DMS114 treated with DMSO at 0.1 percent for 48 hours (cell line): ENCODE measurements around the gene NUDCD3.
"Not testable (repeated sequence)": the region's sequence is repeated elsewhere in the genome, so short reads cannot be mapped to it uniquely, and the experiment has no call there.

Source experiments
- DNase-seq: peaks from one replicate; lab custom pipeline; 2025; ENCODE audit not compliant: unreplicated experiment; lab: John Stamatoyannopoulos, UW

The NUDCD3 gene

DNA sequence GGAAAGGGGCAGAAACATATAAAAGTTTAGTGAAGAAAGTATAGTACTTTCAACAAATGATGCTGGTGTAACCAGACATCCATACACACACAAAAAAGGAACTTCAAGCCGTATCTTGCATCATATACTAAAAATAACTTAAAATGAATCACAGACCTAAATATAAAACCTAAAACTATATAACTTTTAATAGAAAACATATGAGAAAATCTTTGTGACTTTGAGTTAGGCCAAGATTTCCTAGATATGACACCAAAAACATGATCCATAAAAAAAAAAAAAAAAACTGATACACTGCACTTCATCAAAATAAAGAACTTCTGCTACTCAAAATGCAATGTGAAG lies 40.9 kb downstream of the NUDCD3 start:
- no peak for DNase-seq

DNA sequence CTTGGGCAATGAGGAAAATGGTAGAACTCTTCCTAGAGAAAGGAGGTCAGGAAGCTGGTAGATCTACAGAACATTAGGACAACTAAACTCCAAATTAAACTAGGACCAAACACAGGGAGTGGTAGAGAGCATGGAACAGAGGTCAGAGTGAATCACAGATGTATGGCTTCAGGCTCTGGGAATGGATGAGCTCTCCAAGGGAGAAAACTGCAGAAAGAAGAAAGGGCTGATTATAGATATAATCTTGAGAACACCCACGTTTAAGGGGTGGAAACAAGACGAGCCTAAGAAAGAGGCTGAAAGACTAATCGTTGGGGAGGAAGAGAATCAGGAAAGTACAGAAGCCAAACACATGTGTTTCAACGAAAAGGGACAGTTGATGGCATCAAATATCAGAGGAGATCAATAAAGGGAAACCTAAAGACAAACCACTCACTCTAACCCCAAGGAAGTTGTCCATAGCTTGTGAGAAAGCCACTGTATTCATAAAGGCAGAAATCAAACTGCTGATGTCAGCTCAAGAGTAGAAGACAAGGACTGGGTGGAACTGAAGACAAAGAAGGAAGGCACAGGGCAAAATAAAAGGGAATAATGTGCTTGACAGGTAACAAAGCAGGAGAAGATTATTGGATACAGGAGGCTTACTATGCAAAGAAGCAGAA lies 41.4 kb downstream of the NUDCD3 start:
- DNase-seq = no peak

DNA sequence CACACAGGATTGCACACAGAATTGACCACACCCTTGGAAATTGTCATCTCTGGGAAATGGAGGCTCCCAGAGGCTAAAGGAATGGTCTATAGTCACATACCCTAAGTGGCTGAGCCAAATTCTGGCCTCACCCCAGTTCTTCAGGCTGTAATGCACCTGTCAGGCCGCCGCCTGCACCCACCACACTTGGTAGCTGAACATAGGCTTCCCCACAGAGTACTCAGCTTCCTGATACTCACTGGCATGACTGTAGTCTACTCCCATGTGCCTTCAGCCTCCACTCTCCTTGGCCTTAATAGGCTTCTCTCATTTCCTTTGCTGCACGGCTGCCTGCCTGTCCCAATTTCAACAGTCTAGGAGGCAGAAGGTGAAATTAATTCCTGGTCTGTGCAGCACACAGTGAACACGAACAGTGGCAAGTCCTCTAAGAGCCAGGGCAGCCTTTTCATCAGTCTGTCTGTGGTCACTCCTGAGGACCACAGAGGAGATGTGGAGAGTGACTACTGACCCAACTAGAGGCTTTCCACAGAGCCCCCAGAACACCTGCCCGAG lies 42.5 kb downstream of the NUDCD3 start:
- DNase-seq = no peak

DNA sequence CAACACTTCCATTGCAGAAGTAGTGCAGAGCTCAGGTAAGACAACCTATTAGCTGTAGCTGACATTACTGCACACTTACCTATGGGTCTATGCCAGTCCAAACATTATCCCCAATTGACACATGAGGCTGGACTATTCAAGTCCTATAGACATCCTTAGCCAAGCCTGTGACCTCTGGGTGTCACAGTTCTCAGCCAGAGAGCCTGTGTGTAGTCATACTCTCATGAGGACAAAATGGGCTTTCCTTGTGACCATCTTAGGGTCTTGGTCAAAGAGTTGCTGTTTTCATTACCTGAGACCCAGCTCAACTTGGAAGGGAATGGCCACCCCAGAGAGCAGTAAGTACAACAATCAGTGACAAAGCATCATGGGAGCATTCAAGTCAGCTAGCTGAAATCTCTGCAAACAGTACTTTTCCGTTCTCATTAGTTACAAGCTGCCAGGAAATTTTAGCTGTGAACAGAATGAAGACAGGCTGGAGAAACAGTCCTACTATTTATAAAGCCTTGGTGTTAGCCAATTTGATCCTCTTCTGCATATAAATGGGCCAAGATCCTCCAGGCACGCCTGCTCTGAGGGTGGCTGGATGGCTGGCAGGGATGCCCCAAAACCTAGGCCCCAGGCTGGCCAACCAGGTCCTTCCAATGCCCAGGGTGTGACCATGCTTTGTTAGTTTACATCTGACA lies 44.3 kb downstream of the NUDCD3 start:
- DNase-seq = no peak

DNA sequence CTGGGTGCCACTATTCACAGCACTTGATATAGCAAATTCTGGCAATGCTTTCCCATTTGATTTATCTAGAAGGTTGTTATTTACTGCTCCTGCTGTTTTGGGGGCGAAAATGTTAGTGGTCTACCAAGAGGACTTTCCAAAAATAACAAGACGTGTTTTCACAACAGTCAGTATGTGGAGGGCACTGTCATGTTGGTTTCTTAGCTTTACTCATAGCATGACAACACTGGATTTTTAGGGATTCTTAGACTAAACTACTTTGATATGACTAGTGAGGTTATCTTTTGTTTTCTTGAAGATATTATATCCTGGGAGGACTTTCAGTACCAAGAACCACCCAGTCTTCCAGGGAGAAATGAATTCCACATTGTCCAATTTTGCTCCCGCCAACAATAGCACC lies 49.4 kb downstream of the NUDCD3 start:
- no peak for DNase-seq

DNA sequence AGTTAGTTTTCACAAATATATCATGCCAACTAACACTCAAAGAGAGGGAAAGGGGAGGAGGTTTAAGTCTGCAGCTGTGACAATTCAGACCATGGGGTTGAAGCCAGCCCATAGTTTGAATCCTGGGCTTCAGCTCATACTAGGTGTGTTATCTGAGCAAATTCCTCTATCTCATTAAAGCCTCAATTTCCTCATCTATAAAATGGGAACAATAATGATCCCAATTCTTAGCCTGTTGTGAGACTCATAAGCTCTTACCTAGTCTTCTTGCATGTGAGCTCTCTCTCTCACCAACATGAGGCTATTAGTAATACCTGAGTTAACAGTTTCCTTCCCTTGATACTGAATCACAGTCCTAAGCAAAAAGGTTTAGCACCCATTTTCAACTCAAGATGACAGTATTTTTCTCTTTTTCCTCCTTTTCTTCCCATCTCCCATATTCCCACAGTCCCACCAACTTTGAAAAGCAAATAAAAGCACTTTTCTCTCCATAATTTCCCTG lies 49.8 kb downstream of the NUDCD3 start:
- no peak for DNase-seq

DNA sequence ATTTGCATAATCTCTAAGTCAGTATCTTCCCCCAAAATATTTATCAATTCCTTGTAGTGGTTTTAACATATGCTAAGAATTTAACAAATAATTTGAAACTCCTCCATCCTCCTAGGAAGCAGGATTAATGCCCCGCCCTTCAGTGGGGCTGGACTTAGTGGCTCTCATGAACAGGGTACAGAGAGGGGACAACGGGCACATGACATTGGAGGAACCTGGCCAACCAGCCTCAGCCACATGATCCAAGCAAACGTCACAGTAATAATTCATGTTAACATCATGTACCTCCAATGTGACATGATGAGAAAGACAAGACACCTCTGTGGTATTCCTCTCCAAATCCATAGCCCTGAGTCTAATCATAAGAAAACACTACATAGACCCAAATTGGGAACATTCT lies 50.5 kb downstream of the NUDCD3 start:
- DNase-seq = no peak

DNA sequence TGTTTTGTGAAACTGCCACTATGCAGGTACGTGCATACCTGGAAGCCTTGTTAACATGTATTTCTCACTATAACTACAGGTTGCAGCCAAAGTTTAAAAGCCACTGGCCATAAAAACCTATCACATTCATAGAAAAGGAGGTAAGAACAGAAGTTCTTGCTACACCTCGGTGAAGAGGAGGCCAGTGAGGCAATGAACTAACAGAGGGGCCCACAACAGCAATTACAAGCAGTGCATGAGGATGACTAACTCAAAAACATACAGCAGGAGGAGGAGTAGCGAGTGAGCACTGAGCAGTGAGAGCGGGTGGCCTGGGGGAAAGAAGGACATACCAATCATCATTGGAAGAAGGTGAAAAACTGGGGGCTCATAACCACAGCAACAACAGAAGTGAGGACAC lies 51.6 kb downstream of the NUDCD3 start:
- DNase-seq = no peak

DNA sequence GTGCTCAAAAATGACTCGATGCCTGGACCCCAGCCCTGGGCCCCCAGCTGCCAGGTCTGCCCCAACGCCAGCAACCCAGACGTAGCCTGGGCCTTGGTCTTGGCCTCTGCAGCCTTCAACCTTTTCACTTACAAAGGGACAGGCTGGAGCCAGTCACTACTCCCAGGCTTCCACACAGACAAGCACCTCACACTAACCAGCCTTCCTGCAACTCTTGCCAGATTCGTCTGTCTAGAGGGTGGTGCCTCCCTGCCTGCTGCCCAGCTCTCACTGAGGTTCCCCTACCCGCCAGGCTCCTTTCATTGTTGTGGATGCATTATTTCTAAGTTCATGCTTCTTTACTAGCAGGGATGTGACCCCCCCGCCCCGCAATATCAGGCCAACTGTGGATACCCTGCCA lies 56.3 kb downstream of the NUDCD3 start:
- no peak for DNase-seq

DNA sequence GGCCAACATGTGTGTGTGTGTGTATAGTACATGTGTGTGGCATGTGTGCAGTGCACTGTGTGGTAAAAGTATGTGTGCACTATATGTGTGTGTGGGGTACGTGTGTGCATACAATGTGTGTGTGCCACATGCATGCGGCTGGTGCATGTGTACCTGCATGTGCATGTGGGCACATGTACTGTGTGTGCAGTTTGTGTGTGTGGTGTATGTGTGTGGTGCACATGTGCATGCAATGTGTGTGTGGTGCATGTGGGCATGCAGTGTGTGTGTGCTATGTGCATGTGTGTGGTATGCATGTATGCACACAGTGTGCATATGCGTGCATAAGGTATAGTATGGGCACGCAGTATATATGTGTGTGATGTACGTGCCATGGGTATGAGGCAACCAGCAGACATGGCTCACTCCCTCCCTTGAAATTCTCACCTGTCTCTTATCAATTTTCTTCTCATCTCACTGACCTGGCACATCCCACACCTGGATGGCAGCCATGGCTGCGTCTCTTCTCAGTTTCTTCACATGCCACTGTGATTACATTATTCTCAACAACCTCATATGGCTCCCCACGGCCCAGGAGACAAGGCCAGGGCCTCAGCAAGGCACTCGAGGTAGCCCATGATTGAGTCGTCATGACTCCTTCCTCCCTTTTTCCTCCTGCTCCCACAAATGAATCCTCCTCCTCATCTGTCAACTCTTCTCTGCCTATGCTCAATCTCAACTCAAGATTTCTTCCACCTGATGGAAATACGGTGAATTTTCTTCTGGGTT lies 57.0 kb downstream of the NUDCD3 start:
- DNase-seq = no peak

DNA sequence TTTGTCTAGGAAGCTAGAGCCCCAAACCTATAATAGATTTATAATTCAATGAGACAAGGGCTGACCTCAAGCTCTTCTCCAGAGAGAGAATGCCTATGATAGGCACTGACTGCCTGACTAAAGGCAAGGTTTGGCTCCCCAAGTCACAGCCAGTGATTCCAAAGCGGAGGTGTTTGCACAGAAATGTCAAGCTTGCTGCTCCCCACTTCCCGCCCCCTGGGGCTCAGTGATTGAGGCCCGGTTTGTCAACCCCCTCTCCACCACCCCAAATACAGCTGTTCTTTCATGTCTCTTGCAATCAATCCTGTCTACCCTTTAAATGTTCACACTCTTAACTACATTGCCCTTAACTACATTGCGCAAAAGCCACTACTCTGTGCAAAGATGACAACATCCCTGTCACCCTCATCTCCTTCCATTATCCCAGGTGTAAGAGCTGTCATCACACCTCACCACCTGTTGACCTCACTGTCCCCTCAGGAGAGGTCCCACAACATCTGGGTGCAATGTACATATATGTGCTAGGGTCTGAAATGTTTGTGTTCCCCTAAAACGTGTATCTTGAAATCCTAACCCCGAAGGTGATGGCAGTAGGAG lies 58.0 kb downstream of the NUDCD3 start:
- no peak for DNase-seq

DNA sequence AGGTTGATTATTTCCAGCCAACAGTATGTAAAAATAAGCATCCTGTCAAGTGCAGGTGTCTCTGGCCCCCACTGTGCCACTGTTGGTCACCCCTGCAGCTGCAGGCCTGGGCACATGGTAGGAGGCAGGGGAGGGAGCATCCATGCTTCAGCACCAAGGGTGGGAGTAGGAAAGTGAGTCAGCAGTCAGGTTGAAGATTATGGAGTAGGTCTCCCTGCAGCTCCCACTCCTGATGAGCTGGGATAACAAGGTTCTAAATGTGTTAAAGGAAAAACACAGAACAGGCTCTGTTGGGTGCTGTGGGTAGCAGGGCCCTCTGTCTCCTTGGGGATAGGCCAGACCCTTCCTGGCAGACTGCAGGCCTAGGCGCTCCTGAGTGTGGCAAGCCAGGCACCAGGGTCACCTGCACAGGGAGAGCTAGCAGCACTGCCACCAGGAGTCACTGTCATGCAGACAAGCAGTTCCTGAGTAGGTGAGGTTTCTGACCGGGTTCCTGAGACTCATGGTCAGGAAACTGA lies 59.3 kb downstream of the NUDCD3 start:
- no peak for DNase-seq

DNA sequence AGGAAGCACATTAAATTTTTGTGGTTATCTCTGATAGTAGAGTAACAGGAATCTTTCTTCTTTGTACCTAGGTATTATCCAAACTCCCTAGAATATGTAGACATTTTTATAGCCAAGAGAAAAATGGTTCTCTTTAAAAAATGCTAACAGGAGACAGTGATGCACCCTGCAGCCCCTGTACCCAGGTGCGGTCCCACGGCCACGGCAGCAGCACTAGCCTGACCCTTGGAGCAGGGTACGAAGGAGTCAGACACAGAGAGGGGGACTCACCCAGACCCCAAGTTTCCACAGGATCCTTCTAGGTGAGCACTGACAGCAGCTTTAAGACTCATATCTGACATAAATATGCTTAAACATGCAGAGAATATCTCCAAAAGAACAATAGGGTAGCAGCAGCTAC lies 60.4 kb downstream of the NUDCD3 start:
- no peak for DNase-seq

DNA sequence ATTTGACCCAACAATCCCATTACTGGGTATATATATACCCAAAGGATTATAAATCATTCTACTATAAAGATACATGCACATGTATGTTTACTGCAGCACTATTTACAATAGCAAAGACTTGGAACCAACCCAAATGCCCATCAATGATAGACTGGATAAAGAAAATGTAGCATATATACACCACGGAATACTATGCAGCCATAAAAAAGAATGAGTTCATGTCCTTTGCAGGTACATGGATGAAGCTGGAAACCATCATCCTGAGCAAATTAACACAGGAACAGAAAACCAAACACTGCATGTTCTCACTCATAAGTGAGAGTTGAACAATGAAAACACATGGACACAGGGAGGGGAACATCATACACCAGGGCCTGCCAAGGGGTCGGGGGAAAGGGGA lies 65.7 kb downstream of the NUDCD3 start:
- not testable (repeated sequence) for DNase-seq

DNA sequence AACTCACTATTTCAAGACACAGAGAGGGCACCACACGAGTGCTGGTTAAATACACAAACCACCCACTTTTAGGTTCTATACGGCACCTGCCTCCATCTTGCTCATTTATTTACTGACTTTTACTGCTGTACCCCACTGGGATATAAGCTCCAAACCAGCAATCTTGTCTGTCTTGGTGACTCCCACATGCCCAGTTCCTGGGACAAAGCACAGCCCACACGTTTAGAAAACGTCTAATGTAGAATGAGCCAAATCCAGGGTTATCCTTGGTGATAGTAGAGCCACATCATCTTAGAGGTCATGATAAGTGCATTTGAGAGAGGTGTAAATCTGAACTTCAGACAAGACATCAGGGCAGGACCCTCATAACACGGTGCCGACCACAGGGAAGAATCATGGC lies 73.5 kb downstream of the NUDCD3 start:
- no peak for DNase-seq

DNA sequence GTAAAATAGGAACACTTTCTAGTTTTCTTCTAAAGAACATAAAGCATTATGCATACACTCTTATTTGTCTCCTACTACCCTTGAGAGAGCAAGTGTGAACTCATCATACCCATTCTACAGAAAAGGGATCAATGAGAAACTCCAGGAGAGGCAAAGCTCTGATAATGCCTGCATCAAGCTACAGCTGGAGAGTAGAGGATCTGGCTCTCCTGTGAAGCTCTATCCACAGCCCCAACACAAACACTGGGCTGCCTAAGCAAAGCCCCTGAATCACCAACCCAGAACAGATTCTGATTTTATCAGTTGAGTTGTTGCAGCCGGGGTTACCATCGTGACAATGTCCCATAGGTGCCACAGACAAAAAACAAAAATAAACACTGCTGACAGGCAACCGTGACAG lies 74.9 kb downstream of the NUDCD3 start:
- DNase-seq = no peak

DNA sequence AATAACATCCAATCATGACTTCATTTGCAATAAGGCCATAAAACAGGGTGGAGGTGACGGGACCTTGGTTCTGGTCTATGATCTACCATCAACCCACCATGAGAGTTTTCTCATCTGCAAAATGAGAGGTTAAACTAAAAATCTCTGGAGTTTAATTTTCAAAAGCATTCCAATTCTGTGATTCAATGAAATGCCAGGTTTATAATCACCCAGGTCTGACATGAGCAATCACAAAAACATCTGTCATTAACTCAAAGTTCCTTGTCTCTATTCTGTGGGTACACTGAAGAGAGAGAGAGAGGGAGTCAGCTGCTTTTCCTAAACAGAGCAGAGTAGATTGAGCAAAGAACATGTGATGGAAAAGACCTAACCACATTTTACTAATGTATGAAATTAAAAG lies 75.4 kb downstream of the NUDCD3 start:
- DNase-seq = no peak

DNA sequence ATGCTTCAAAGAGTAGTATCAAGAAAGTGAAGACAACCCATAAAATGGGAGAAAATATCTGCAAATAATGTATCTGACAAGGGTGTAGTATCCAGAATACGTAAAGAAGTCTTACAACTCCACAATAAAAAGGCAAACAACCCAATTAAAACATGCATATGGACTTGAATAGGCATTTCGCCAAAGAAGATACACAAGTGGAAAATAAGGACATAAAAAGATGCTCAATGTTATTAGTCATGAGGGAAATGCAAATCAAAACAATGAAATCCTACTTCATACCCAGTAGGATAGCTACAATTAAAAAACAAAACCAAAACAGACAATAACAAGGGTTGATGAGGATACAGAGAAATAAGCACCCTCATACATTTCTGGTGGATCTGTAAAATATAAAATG lies 79.2 kb downstream of the NUDCD3 start:
- no peak for DNase-seq

DNA sequence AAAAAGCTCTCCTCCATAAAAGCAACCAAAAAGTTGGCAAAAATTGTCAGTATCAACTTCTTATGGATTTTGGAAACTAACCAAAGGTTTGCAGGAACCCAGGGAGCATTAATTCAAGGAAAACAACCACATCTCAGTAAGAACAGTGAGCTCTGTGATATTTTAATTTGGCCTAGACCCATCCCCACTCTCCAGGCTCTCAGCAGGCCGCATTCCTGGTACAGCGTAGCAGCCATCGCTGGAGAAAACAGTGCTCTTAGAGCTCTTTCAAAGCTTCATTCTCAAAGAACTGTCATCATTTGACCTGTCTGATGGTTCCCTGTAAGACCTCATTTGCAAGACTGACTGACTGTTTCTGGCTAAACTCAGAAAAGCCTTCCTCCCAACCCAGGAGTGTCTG lies 81.9 kb downstream of the NUDCD3 start:
- DNase-seq = no peak

DNA sequence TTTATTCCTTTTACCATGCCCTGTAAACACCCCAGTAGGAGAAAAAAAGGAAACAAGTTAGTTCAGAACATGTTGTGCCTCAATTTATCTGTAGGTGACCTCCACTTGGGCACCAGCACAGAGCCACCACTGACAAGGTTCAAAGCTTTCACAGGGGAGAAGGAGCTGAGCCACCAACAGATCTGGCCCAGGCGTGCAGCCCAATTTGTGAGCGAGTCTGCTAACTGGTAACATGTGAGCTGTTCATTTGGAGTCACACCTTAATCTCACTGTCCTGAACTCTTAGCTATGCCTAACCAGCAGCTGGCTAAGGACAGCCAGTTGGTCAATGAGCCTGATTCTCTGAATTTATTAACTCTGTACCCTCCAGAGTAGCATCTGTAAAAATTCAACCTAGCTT lies 86.7 kb downstream of the NUDCD3 start:
- DNase-seq = no peak

DNA sequence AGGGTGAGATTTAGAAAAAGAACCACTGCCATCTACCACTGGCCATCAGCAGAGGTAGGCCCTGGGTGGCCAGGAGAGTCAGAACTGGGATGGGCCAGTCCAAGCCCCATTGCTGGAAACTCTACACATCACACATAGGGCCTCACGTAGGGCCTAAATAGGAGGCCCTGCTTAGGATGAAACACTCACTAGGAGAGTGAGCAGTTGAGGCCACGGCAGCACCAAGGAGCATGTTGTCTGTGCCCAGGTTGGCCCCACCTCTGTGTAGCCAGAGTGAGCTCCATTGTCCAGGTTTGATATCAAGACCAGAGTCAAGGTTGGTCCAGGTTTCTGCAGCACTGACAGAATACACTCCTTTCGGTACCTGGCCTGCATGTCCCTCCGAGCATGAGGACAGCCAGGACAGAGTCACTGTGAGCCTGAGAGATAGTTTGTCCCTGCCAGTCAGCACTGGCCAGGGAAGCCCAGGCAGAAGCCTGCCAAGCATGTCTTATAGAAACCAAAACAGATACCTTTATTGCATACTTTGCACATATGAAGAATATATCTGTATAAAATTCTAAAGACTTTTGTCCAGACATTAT lies 87.2 kb downstream of the NUDCD3 start:
- DNase-seq = no peak
